Hepatocyte (in vitro differentiated cells): ENCODE data around the gene DISC1. TPM values are rescaled to one million over a fixed set of nuclear protein-coding genes. Genes with fewer than 3 reads are reported as not detected.

ENCODE experiments used
- DNase-seq: peaks from one replicate; pipeline ENCODE4 v3.0.0-alpha.2; 2016; ENCODE audit warnings: low spot score
- H2AFZ ChIP-seq: fragments of 200-600 bp; sonication (generic); 2 replicates; pipeline ENCODE4 v1.6.0; 2016; ENCODE audit warnings: antibody characterized with exemption, mild to moderate bottlenecking
- H3K27ac ChIP-seq: fragments of 200-600 bp; sonication (generic); 2 replicates; pipeline ENCODE4 v1.5.1; 2016; ENCODE audit warnings: mild to moderate bottlenecking
- H3K27me3 ChIP-seq: fragments of 200-600 bp; sonication (generic); 2 replicates; pipeline ENCODE4 v1.6.1; 2016
- H3K36me3 ChIP-seq: fragments of 200-600 bp; sonication (generic); replicated peaks from 2 replicates; pipeline ENCODE4 v1.5.1; 2016; ENCODE audit warnings: low read depth; ENCODE audit not compliant: insufficient read depth
- H3K4me1 ChIP-seq: fragments of 200-600 bp; sonication (generic); 2 replicates; pipeline ENCODE4 v1.5.1; 2016; ENCODE audit warnings: mild to moderate bottlenecking, moderate library complexity; ENCODE audit not compliant: insufficient read depth
- H3K4me2 ChIP-seq: fragments of 200-600 bp; sonication (generic); 2 replicates; pipeline ENCODE4 v1.6.0; 2016
- H3K4me3 ChIP-seq: fragments of 200-600 bp; sonication (generic); 2 replicates; pipeline ENCODE4 v1.5.1; 2016; ENCODE audit warnings: mild to moderate bottlenecking
- H3K79me2 ChIP-seq: fragments of 200-600 bp; sonication (generic); 2 replicates; pipeline ENCODE4 v1.6.0; 2017; ENCODE audit warnings: mild to moderate bottlenecking
- H3K9me2 ChIP-seq: fragments of 200-600 bp; sonication (generic); replicated peaks from 2 replicates; pipeline ENCODE4 v1.6.0; 2017; ENCODE audit warnings: mild to moderate bottlenecking; ENCODE audit not compliant: insufficient read depth
- H3K9me3 ChIP-seq: fragments of 200-600 bp; sonication (generic); 2 replicates; pipeline ENCODE4 v1.5.1; 2016; ENCODE audit warnings: low read depth, mild to moderate bottlenecking
- H4K20me1 ChIP-seq: fragments of 200-600 bp; sonication (generic); 2 replicates; pipeline ENCODE4 v1.6.0; 2016; ENCODE audit warnings: mild to moderate bottlenecking; ENCODE audit not compliant: insufficient read depth, poor library complexity, severe bottlenecking
- EZH2 ChIP-seq: fragments of 200-600 bp; sonication (generic); IDR thresholded peaks from 2 replicates; pipeline ENCODE4 v1.6.1; 2016; ENCODE audit warnings: antibody characterized with exemption, mild to moderate bottlenecking, borderline replicate concordance
- EZH2phosphoT487 ChIP-seq: fragments of 200-600 bp; sonication (generic); IDR thresholded peaks from one replicate; pipeline ENCODE4 v1.6.1; 2018; ENCODE audit warnings: antibody characterized with exemption, mild to moderate bottlenecking, low read depth, moderate library complexity; ENCODE audit not compliant: unreplicated experiment, severe bottlenecking
- WGBS: methylation state at CpG from one replicate; pipeline ENCODE4 v1.1.6; 2016; ENCODE audit warnings: low lambda C conversion rate; ENCODE audit errors: missing lambda C conversion rate; 5-methylcytosine and 5-hydroxymethylcytosine counted together
- polyA plus RNA-seq: library from polyadenylated mRNA; unstranded; fragments of >200 nt; fragmentation: Nextera tagmentation; extraction: Ambion mirVana; gene quantifications from 2 replicates; pipeline ENCODE4 v1.2.1, GENCODE V29; 2016
- total RNA-seq: library from RNA; depleted of rRNA; stranded (reverse); fragments of >200 nt; gene quantifications from 2 replicates; pipeline ENCODE4 v1.2.3, GENCODE V29; 2014
- TF ChIP-seq, protein P1 (sequence below): fragments of 200-600 bp; sonication (generic); IDR thresholded peaks from 2 replicates; pipeline ENCODE4 v1.5.1; 2016; ENCODE audit warnings: antibody characterized with exemption, mild to moderate bottlenecking; ENCODE audit not compliant: poor library complexity

The DISC1 gene
- total and polyA plus RNA-seq, 2 experiments from 2014 or later, result 3.0 to 4.7 TPM

DNA sequence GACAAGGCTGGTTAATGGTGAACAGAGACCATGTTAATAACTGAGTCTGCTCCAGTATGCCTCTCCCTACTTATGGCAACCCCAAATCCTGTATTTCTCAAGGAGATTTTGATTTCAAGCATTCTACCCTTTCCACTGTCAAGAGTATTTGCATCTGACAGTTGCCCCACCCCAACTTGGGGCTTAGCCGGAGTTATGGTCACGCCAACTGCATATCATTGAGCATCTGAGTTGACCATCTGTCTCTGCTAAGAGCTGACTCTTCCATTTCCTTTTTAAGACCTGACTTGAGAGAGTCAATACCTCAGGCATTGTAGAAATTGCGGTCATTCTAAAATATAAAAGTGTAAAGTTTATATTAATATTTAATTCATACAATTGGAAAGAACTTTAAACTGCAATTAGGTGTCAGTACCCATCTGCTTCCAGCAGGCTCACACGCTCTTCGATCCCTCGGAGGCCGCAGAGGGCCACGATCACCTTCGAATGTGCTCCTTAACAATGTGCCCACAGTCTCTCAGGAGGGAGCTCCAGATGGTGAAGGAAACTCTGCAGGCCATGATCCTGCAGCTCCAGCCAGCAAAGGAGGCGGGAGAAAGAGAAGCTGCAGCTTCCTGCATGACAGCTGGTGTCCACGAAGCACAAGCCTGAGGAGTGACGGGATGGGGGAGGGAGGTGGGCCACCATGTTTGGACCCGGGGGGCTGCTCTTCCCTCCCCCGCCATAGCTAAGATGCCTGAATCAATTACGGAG lies 409.8 kb downstream of the DISC1 start:
- Histone ChIP-seq H3K79me2 (no peaks in the 10 kb centered on the region), H3K4me1 (no peaks in the 10 kb centered on the region), H3K36me3 (no peaks in the 10 kb centered on the region), H2AFZ (no peak overlapping the region), H3K27ac (no peak overlapping the region), H3K9me2 (no peaks in the 10 kb centered on the region), H4K20me1 (no peaks in the 10 kb centered on the region), H3K4me2 (no peak overlapping the region), H3K9me3 (no peaks in the 10 kb centered on the region), H3K4me3 (no peak overlapping the region), H3K27me3 (peaks cover 2% of the 10 kb centered on the region)
- DNase-seq, result no peak
- WGBS, result 89% methylated on average over 15 of the region's 15 CpGs
- no peak for TF ChIP-seq EZH2
- TF ChIP-seq, protein P1, sequence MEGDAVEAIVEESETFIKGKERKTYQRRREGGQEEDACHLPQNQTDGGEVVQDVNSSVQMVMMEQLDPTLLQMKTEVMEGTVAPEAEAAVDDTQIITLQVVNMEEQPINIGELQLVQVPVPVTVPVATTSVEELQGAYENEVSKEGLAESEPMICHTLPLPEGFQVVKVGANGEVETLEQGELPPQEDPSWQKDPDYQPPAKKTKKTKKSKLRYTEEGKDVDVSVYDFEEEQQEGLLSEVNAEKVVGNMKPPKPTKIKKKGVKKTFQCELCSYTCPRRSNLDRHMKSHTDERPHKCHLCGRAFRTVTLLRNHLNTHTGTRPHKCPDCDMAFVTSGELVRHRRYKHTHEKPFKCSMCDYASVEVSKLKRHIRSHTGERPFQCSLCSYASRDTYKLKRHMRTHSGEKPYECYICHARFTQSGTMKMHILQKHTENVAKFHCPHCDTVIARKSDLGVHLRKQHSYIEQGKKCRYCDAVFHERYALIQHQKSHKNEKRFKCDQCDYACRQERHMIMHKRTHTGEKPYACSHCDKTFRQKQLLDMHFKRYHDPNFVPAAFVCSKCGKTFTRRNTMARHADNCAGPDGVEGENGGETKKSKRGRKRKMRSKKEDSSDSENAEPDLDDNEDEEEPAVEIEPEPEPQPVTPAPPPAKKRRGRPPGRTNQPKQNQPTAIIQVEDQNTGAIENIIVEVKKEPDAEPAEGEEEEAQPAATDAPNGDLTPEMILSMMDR, result no peak
- no peak for TF ChIP-seq EZH2phosphoT487

DNA sequence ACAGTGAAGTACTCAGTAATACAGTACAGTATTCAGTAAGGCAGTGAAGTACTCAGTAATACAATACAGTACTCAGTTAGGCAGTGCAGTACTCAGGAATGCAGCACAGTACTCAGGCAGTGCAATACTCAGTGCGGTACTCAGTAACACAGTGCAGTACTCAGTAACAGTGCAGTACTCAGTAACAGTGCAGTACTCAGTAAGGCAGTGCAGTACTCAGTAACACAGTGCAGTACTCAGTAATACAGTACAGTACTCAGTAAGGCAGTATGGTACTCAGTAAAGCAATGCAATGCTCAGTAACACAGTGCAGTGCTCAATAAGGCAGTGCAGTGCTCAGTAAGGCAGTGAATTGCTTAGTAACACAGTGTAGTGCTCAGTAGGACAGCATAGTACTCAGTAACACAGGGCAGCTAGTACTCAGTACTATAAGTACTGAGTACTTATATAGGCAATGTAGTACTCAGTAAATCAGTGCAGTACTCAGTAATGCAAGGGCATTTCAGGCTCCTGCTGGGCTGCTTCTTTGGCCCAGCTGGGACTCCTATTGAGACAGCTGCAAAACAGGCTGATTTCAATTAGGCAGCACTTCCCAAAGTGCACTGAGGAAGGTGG lies 411.3 kb downstream of the DISC1 start:
- no peak for DNase-seq
- Histone ChIP-seq H3K36me3 (no peaks in the 10 kb centered on the region), H3K4me2 (no peak overlapping the region), H3K9me2 (no peaks in the 10 kb centered on the region), H4K20me1 (no peaks in the 10 kb centered on the region), H2AFZ (no peak overlapping the region), H3K27me3 (peaks cover 2% of the 10 kb centered on the region), H3K4me1 (no peaks in the 10 kb centered on the region), H3K9me3 (no peaks in the 10 kb centered on the region), H3K79me2 (no peaks in the 10 kb centered on the region), H3K27ac (no peak overlapping the region), H3K4me3 (no peak overlapping the region)
- TF ChIP-seq, protein P1, result no peak
- no peak for TF ChIP-seq EZH2
- TF ChIP-seq EZH2phosphoT487, result no peak
- WGBS, result 100% methylated on average over 1 of the region's 1 CpG

DNA sequence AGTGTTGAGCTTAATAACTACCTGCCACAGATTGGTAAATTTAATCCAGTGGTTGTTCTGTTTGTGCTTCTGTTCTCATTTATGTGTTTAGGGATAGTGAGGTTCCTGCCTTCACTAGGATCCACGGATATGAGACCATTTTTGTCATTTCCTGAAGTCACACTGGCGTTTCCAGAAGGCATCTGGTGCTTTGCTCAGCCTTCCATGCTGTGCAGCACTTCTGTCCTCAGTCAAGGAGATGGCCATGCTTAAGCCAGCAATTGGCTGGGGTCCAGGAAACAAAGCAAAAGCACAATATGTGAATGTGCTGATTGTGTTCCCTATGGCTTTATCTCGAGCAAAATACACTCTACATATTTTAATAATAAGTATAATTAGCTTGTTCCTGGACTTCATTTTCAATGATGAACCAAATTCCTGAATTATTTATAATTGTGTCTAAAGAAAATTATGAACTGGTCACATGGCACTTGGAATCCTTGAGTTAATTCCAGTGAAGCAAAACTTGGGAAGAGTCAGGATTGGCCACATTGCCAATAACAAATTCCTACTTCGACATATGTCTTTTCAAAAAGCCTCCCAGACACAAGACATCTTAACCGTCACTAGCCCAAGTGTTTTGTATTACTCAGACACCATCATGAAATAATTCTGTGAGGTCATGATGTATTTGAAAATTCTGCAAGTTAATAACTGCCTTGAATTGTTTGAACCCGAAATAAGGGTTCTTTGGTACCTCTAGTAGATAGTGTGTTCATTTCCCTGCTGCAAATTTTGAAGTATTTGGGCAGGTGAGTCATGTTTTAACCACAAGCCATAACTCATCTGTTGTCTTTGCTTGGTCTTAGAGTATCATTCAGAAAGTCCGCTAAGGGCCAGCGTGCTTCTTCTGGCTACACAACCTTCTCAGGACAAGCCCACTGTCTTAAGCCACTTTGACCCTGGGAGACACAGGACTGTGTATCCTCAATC lies 412.4 kb downstream of the DISC1 start:
- Histone ChIP-seq H3K9me3 (no peaks in the 10 kb centered on the region), H3K4me1 (no peaks in the 10 kb centered on the region), H4K20me1 (no peaks in the 10 kb centered on the region), H3K36me3 (no peaks in the 10 kb centered on the region), H2AFZ (no peak overlapping the region), H3K4me2 (no peak overlapping the region), H3K27me3 (peaks cover 2% of the 10 kb centered on the region), H3K27ac (no peak overlapping the region), H3K4me3 (no peak overlapping the region), H3K9me2 (no peaks in the 10 kb centered on the region), H3K79me2 (no peaks in the 10 kb centered on the region)
- TF ChIP-seq, protein P1, result no peak
- TF ChIP-seq EZH2phosphoT487 (no peak), EZH2 (no peak)
- no peak for DNase-seq
- 84% methylated on average over 8 of the region's 8 CpGs for WGBS
